ENCODE data around the gene COX7C. TPM values are rescaled to one million over a fixed set of nuclear protein-coding genes. Genes with fewer than 3 reads are reported as not detected.

Gene COX7C, protein sequence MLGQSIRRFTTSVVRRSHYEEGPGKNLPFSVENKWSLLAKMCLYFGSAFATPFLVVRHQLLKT
- total RNA-seq: 63.4 and 85.1 TPM in 2 replicates

DNA sequence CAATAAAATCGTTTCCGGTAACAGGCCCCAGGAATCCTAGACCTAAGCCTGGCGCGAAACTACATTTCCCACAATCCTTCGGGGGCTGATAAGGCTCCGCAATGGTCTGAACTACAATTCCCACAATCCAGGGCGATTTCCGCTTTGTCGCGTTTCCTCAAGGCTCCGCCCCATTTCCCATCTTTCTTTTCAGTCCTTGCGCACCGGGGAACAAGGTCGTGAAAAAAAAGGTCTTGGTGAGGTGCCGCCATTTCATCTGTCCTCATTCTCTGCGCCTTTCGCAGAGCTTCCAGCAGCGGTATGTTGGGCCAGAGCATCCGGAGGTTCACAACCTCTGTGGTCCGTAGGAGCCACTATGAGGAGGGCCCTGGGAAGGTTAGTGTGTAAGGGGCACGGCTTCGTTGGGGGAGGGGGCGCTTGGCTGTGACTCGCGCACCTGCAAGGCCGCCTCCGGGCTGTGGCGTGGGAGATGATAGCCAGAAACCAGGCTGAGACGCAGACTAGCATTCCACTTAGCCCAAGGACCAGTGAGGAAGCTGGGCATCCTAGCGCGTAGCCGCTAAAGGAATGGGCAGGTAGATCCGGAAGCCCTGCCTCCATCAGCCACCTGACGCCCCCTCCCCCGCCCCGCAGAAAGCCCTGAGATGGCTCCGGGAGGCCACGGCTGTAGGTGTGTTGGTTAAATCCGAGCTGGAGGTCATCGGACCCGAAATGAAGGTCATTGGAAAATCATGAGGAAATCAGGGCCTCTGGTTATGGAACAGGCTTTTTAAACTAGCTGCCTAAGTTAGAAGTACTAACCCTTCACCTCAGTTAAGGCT lies at the start of gene COX7C:
TSS of gene COX7C (plus strand) at position 186 of the 821 bp plus-strand sequence. CDS start at position 301, 115 bp downstream.

Small RNA genes lying within 50 kb of the gene (small RNA-seq; reads per million reads assigned to genes)
- not detected for gene RNU6-804P
